Measurements from ENCODE around the gene PIM1.
"Not testable (repeated sequence)": the region's sequence is repeated elsewhere in the genome, so short reads cannot be mapped to it uniquely, and the experiment has no call there.

The PIM1 gene

DNA sequence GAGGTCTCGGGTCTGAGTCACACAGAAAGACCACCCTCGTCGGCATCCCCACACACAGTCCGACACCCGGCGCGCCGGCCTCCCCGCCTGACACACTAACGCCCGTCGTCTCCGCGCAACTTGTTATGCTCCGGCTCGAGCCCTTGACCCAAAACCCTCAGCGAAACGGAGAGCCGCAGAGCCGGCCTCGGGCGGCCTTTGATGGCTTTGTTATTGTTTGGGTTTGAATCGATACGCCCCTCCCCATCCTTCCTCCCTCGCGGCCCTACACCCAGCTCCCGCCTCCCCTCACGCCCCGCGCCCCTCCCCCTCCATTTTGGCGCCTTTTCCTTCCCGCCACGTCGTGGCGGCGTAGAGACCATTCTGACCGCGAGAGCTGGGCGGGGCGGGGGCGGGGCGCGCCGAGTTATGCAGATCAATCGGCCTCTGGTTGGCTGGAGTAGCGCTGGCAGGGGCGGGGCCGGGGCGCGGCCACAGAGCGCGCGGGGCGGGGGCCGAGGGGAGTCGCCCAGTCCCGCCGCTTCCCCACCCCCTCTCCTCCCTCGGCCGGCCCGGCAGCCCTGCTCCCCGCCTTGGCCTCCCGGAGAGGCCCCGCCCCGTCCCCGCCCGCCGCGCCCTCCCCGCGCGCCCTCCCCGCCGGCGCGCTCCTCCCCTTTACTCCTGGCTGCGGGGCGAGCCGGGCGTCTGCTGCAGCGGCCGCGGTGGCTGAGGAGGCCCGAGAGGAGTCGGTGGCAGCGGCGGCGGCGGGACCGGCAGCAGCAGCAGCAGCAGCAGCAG lies at the start of gene PIM1:
Gene PIM1 (plus strand): TSS at position 657 of the 777 bp plus-strand sequence. CDS start 424 bp downstream, outside the sequence.
- peak; percentile 71 for DNase-seq

DNA sequence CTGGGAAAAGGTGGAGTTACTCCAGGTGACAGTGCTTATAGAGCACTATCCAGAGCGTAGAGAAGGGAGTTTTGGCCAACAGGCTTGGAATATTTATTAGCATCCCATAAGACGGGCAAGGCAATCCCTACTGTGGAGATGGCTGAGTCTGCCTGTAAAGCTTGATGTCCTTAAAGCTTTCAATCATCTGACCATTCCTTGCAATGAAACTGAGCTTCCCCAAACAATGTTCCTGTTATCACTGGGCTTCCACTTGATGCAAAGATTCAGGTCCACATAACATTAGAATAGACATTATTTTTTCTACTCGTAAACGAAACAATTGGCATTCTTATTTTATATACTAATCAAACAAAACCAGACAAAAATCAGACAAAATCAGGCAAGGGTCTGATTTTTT lies 48.4 kb upstream of the PIM1 start:
- no peak for DNase-seq

GRCh38 chr6:37122861-37123260 lies 47.1 kb upstream of the PIM1 start:
- no peak for DNase-seq

- DNase-seq: no peak
Observed at GRCh38 chr6:37123957-37124729, 45.8 kb upstream of the PIM1 start.

DNA sequence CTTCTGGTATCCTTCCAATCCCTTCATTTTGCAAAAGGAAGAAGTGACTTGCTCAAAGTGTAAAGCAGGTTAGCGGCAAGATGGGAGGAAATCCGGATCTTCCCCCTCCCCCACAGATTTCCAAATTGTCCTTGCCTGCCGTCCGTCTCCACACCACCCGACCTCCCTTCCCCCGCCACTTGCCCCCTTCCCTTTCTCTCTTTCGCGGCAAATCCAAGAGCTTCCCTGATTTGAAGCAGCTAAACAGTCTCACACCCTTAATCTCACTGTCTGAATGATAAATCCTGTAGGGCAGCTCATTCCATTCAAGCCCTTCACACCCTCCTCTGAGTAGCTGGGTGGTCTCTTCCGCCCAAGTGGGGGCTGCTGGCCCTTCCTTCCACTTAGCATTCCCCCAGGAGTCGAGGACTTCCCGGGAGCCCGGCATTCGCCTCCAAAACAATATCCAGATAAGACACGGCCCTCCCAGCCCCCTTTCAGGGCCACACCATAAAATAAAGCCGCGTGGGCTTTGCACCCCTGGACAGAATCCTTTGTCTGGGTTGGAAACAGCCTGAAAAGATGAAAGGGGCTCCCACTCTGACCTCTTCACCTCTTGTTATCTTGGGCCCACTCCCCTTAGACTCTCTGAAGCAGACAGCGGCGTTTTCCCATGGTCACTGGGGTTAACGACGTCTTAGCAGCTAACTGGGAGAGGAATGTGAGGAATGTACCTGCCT lies 44.0 kb upstream of the PIM1 start:
- DNase-seq: no peak

GRCh38 chr6:37126493-37126958 lies 43.4 kb upstream of the PIM1 start:
- DNase-seq: no peak

DNA sequence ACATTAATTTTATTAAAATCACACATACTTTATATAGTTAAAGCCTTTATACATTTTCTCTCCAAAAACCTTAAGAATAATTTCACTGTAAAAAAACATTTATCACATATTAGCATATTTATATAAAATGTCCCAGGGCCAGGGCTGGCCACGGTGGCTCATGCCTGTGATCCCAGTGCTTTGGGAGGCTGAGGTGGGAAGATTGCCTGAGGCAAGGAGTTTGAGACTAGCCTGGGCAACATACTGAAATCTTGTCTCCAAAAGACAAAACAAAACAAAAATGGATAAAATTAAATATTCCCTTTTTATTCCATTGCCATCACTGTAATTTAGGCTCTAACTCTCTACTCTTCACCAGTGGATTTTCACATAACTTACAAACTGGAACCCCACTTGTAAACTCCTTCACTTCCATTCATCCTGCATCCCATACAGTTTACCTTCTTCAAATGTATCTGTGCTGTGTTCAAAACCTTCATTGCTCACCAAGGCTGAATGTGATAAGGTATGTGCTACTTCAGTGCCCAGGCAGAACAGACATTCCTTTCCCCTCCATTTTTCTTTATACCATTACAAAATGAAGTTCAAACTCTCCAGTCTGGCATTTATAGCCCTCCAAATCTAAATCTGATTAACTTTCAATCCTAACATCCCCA lies 42.9 kb upstream of the PIM1 start:
- no peak for DNase-seq

- DNase-seq: no peak
Observed at GRCh38 chr6:37127961-37128862, 41.7 kb upstream of the PIM1 start.

DNA sequence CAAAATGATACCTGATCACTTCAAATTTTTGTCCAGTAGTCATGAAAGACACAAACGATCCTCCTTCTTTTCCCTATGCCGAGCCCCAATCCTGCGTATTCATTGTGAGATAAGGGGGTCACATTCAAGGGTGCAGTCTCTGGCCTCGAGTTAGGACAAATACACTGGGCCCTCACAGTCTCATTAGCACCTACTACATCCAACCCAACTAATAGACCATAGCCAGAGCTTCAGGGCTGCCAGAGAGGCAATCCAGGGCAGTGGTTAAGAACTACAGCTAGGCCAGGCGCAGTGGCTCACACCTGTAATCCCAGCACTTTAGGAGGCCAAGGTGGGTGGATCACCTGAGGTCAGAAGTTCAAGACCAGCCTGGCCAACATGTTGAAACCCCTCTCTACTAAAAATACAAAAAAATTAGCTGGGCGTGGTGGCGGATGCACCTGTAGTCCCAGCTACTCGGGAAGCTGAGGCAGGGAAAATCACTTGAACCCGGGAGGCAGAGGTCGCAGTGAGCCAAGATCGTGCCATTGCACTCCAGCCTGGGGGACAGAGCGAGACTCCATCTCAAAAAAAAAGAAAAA lies 41.0 kb upstream of the PIM1 start:
- DNase-seq: not testable (repeated sequence)

- DNase-seq: no peak
Observed at GRCh38 chr6:37129566-37129965, 40.4 kb upstream of the PIM1 start.

- DNase-seq: no peak
Observed at GRCh38 chr6:37130704-37131103, 39.2 kb upstream of the PIM1 start.

DNA sequence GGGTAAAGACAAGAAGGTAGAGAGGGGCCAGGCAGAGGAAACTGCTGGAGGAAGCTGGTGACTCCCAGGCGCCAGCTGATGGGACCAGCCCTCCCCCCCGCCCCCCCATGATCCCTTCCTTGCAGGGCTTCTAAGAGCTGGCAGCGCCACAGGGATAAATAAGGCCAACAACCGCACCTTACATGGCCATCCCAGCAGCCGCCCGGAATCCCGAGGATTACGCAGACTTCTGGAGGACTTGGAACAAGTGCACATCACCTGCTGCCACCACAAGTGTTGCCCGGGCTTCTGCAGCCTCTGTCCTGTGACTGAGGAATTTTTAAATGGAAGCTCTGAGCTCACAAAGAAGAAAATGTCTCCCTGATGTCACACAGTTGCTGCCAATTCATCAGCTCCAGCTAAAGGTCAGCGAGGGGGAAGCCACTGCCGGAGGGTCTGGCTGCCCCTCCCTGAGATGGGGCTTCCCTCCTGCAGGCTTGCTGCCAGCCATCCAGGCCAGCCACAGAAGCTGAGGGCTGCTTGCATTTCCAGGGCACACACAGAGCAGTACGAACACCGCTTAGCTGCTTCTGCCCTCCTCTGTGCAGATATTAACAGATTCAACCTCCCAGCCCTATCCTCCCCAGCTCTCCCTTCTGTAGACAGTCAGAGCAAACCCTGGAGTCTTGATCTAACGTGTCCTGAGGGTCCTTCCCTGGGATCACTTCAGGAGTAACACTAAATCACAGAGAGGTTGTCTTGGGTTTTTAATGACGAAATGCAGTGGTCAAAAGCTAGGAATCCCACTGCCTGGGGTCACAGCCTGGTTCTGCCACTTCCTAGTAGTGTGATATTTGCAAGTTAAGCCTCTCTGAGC lies 38.6 kb upstream of the PIM1 start:
- no peak for DNase-seq

- no peak for DNase-seq
Observed at GRCh38 chr6:37131960-37132253, 38.0 kb upstream of the PIM1 start.

GRCh38 chr6:37134036-37134395 lies 35.9 kb upstream of the PIM1 start:
- no peak for DNase-seq

DNA sequence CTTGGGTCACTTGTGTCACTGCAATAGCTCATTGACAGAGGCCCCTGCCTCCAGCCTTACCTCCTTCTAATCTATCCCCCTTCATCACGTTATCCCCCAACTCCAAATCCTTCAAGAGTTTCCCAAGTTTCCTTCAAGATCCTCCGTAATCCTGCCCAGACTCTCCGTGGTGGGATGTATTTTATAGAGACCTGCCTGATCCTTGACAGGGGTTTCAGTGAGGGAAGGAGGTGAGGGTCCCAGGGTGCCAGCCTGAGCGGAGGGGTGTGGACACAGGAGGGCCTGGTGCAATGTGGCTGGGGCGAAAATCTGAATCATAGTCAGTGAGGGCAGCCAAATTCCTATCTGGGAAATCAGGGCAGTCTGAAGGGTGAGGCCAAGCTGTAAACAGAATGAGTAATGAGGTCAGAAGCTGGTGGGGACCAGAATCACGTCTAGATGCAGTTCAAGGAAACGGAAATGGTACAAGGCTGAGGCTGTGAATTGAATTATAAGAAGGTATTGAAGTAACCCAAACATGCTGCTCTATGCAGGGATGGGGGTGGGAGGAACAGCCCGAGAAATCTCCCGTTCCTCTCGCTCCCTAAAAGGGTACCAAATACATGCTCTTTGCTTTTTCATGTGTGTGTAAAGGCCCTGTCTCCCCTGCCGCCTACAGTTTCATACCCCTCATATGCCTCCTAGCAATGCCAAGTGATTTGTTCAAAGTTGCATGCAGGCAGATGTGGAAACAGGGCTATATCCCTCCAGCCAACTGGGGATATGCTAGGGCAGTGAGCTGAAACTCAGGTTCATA lies 35.4 kb upstream of the PIM1 start:
- DNase-seq: no peak

- no peak for DNase-seq
Observed at GRCh38 chr6:37135835-37136694, 33.9 kb upstream of the PIM1 start.

GRCh38 chr6:37136821-37137200 lies 33.1 kb upstream of the PIM1 start:
- DNase-seq: no peak

- DNase-seq: no peak
Observed at GRCh38 chr6:37137201-37138090, 32.5 kb upstream of the PIM1 start.

Data from NCI-H1436 treated with DMSO at 0.1 percent for 48 hours (cell line).